Measurements from ENCODE around the gene CDK14.

Gene CDK14

DNA sequence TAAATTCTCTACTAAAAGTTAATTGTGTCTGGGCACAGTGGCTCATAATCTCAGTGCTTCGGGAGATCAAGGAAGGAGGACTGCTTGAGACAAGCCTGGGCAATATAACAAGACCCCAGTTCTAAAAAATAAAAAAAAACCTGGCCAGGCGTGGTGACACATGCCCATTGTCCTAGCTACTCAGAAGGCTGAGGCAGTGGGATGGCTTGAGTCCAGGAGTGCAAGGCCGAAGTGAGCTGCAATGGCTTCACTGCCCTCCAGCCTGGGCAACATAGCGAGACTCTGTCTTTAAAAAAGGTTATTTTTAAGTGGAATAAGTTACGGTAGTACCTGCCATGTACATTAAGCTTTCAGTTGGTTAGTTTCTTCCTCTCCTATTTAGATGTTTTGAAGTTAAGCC lies 28.9 kb downstream of the CDK14 start:
- TF ChIP-seq, protein P1, sequence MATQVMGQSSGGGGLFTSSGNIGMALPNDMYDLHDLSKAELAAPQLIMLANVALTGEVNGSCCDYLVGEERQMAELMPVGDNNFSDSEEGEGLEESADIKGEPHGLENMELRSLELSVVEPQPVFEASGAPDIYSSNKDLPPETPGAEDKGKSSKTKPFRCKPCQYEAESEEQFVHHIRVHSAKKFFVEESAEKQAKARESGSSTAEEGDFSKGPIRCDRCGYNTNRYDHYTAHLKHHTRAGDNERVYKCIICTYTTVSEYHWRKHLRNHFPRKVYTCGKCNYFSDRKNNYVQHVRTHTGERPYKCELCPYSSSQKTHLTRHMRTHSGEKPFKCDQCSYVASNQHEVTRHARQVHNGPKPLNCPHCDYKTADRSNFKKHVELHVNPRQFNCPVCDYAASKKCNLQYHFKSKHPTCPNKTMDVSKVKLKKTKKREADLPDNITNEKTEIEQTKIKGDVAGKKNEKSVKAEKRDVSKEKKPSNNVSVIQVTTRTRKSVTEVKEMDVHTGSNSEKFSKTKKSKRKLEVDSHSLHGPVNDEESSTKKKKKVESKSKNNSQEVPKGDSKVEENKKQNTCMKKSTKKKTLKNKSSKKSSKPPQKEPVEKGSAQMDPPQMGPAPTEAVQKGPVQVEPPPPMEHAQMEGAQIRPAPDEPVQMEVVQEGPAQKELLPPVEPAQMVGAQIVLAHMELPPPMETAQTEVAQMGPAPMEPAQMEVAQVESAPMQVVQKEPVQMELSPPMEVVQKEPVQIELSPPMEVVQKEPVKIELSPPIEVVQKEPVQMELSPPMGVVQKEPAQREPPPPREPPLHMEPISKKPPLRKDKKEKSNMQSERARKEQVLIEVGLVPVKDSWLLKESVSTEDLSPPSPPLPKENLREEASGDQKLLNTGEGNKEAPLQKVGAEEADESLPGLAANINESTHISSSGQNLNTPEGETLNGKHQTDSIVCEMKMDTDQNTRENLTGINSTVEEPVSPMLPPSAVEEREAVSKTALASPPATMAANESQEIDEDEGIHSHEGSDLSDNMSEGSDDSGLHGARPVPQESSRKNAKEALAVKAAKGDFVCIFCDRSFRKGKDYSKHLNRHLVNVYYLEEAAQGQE (IDR thresholded peaks at IDR 0.05; ENCODE audit: low read depth), result no peak
- TF ChIP-seq TAF1 (IDR thresholded peaks at IDR 0.05; ENCODE audit: low read depth) (no peak), ZBTB7A (IDR thresholded peaks at IDR 0.05; ENCODE audit: low read depth) (no peak), NFIC (IDR thresholded peaks at IDR 0.05) (no peak), FOXM1 (IDR thresholded peaks at IDR 0.05; ENCODE audit: borderline replicate concordance, low read depth) (no peak), EP300 (IDR thresholded peaks at IDR 0.05; ENCODE audit: borderline replicate concordance) (no peak), CEBPB (IDR thresholded peaks at IDR 0.05) (no peak), YY1 (IDR thresholded peaks at IDR 0.05; ENCODE audit: low read depth) (no peak), EGR1 (IDR thresholded peaks at IDR 0.05) (no peak), RAD21 (IDR thresholded peaks at IDR 0.05; ENCODE audit: low read depth) (no peak), TEAD4 (IDR thresholded peaks at IDR 0.05) (no peak), CREB1 (IDR thresholded peaks at IDR 0.05; ENCODE audit: low read depth) (no peak)
- TF ChIP-seq, protein P2, sequence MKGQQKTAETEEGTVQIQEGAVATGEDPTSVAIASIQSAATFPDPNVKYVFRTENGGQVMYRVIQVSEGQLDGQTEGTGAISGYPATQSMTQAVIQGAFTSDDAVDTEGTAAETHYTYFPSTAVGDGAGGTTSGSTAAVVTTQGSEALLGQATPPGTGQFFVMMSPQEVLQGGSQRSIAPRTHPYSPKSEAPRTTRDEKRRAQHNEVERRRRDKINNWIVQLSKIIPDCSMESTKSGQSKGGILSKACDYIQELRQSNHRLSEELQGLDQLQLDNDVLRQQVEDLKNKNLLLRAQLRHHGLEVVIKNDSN (IDR thresholded peaks at IDR 0.05), result no peak
- TF ChIP-seq, protein P3, sequence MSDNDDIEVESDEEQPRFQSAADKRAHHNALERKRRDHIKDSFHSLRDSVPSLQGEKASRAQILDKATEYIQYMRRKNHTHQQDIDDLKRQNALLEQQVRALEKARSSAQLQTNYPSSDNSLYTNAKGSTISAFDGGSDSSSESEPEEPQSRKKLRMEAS (IDR thresholded peaks at IDR 0.05), result no peak

DNA sequence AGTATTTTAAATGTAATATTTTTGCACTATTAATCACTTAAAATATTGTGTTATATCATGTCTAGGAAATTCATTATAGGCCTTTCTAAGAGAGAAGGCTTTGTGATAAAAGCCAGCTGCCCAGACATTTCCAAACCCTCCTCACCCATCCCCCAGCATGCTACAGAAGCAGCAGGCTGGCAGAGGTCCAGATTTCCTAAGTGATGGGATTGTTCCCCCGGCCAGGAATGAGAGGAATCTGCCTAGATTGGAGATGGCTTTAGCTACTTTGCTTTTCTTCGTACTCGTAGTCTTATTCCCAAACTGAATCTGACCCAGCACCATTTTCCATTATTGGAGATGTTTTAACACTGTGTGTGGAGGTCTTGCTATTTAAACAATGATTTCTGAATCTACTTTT lies 29.4 kb downstream of the CDK14 start:
- TF ChIP-seq EP300 (IDR thresholded peaks at IDR 0.05; ENCODE audit: borderline replicate concordance) (no peak), FOXM1 (IDR thresholded peaks at IDR 0.05; ENCODE audit: borderline replicate concordance, low read depth) (no peak), NFIC (IDR thresholded peaks at IDR 0.05) (peak; percentile 47), EGR1 (IDR thresholded peaks at IDR 0.05) (no peak), TEAD4 (IDR thresholded peaks at IDR 0.05) (0 out of 2 replicates have a peak, but pooled peaks have one; percentile 23), YY1 (IDR thresholded peaks at IDR 0.05; ENCODE audit: low read depth) (no peak)

DNA sequence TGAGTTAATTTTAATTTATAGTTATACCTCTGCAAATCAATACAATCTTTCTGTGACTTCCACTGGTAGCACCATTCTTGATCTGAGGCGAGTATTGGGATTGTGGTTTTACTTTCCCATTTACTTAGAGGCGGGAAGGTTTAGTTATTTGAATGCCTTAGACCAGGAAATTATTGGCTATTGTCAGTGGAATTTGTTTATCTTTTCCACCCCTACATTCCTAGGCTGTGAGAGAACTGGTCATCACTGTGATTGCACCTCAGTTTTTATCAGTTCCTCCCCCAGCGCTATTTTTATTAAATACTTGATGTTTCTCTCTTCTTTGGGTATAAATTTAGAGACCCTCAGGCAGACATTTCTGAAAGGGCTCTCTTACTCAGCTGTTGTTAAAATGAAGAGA lies 29.9 kb downstream of the CDK14 start:
- TF ChIP-seq, protein P2 (IDR thresholded peaks at IDR 0.05), result no peak
- TF ChIP-seq TAF1 (IDR thresholded peaks at IDR 0.05; ENCODE audit: low read depth), result no peak
- TF ChIP-seq CEBPB (IDR thresholded peaks at IDR 0.05), result no peak
- TF ChIP-seq ZBTB7A (IDR thresholded peaks at IDR 0.05; ENCODE audit: low read depth), result no peak
- no peak for TF ChIP-seq FOXM1 (IDR thresholded peaks at IDR 0.05; ENCODE audit: borderline replicate concordance, low read depth)
- no peak for TF ChIP-seq TEAD4 (IDR thresholded peaks at IDR 0.05)
- TF ChIP-seq RAD21 (IDR thresholded peaks at IDR 0.05; ENCODE audit: low read depth), result no peak
- TF ChIP-seq EGR1 (IDR thresholded peaks at IDR 0.05), result no peak

DNA sequence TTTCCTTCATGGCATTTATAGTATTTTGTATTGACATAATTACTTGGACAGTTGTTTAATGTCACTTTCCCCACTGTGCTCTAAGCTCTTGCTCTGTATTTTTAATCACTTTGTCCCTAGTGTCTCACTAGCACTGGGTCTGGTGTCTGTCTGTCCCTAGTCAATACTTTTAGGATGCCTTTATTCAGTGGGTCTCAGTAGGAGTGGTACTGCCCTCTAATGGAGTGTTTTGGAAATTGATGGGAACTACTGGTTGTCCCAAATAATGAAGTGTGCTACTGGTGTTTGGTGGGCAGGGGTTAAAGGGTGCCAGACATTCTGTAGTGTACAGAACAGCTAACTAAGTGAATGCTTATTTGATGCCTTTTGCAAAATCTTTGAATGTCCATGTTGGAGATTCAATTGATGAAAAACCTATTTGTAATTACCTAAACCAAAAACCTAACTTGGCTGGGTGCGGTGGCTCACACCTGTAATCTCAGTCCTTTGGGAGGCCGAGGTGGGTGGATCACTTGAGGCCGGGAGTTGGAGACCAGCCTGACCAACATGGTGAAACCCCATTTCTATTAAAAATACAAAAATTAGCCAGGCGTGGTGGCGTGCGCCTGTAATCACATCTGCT lies 33.3 kb downstream of the CDK14 start:
- peak; percentile 76 for TF ChIP-seq RAD21 (IDR thresholded peaks at IDR 0.05; ENCODE audit: low read depth)
- no peak for TF ChIP-seq TEAD4 (IDR thresholded peaks at IDR 0.05)
- TF ChIP-seq, protein P1 (IDR thresholded peaks at IDR 0.05; ENCODE audit: low read depth), result no peak

DNA sequence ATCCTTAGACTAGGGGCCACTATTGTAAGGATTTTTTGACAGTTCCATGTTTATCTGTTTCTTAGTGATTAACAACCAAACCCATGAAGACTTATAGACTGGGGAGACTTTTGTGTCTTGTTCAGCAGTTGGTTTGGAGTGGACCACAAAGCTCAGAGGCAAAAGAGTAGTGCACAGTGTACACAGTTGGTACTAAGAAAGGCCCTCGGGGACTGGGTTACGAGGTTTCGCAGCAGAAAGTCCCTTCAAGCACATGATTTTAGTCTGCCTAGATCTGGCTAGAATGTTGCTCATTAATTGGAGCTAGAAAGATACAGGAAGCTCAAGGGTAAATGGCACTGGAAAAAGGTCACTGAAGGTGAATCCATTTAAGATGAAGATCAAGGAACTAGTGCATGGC lies 35.4 kb downstream of the CDK14 start:
- TF ChIP-seq TEAD4 (IDR thresholded peaks at IDR 0.05), result no peak

DNA sequence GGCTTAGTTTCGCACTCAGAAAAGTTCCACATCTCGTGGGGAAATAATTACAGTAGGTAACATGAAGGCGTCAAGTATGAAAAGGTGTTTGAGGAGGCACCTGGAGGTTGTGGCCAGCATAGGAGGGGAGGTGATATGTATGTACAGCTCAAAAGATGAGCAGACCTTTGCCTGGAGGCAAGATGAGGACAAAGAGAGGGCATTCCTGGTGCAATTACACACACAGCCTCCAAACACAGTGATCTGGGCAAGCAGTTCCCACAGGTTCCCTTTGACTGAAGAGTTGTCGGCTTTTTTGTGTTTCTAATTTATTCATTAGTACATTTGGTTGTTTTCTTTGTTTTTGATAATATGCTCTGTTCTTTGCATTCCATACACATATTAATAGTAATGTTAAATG lies 46.9 kb downstream of the CDK14 start:
- TF ChIP-seq RAD21 (IDR thresholded peaks at IDR 0.05; ENCODE audit: low read depth) (no peak), TAF1 (IDR thresholded peaks at IDR 0.05; ENCODE audit: low read depth) (no peak), EP300 (IDR thresholded peaks at IDR 0.05; ENCODE audit: borderline replicate concordance) (no peak), FOXM1 (IDR thresholded peaks at IDR 0.05; ENCODE audit: borderline replicate concordance, low read depth) (no peak), YY1 (IDR thresholded peaks at IDR 0.05; ENCODE audit: low read depth) (no peak)
- TF ChIP-seq, protein P2 (IDR thresholded peaks at IDR 0.05), result no peak

DNA sequence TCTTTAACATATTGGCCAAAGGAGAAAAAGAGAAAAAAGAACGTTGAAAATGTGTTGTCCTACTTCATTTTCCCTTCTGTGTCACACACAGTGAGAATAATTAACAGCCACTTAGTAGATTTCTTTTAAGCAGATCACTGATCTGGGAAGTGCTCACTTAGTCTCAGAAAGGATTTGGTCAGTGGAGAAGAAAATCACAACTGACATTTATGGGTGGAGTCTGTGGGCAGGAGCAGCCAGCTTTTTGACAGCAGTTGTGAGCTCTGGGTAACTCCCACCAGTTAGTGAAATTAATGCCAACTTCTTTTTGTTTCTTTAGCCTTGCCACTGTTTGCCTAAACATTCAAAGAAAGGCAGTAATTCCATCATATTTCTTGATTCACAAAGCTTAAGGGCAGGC lies 49.7 kb downstream of the CDK14 start:
- TF ChIP-seq FOXM1 (IDR thresholded peaks at IDR 0.05; ENCODE audit: borderline replicate concordance, low read depth) (no peak), ZBTB7A (IDR thresholded peaks at IDR 0.05; ENCODE audit: low read depth) (no peak), RAD21 (IDR thresholded peaks at IDR 0.05; ENCODE audit: low read depth) (no peak)
